ENCODE results near the gene BCLAF1. TPM values are rescaled to one million over a fixed set of nuclear protein-coding genes. Genes with fewer than 3 reads are reported as not detected.
A peak's percentile ranks its signal among the peaks of the same experiment; 100 is the strongest.

The BCLAF1 gene, protein sequence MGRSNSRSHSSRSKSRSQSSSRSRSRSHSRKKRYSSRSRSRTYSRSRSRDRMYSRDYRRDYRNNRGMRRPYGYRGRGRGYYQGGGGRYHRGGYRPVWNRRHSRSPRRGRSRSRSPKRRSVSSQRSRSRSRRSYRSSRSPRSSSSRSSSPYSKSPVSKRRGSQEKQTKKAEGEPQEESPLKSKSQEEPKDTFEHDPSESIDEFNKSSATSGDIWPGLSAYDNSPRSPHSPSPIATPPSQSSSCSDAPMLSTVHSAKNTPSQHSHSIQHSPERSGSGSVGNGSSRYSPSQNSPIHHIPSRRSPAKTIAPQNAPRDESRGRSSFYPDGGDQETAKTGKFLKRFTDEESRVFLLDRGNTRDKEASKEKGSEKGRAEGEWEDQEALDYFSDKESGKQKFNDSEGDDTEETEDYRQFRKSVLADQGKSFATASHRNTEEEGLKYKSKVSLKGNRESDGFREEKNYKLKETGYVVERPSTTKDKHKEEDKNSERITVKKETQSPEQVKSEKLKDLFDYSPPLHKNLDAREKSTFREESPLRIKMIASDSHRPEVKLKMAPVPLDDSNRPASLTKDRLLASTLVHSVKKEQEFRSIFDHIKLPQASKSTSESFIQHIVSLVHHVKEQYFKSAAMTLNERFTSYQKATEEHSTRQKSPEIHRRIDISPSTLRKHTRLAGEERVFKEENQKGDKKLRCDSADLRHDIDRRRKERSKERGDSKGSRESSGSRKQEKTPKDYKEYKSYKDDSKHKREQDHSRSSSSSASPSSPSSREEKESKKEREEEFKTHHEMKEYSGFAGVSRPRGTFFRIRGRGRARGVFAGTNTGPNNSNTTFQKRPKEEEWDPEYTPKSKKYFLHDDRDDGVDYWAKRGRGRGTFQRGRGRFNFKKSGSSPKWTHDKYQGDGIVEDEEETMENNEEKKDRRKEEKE
- 100 to 1,000 TPM; 131 to 355 (median 162) TPM for total RNA-seq

DNA sequence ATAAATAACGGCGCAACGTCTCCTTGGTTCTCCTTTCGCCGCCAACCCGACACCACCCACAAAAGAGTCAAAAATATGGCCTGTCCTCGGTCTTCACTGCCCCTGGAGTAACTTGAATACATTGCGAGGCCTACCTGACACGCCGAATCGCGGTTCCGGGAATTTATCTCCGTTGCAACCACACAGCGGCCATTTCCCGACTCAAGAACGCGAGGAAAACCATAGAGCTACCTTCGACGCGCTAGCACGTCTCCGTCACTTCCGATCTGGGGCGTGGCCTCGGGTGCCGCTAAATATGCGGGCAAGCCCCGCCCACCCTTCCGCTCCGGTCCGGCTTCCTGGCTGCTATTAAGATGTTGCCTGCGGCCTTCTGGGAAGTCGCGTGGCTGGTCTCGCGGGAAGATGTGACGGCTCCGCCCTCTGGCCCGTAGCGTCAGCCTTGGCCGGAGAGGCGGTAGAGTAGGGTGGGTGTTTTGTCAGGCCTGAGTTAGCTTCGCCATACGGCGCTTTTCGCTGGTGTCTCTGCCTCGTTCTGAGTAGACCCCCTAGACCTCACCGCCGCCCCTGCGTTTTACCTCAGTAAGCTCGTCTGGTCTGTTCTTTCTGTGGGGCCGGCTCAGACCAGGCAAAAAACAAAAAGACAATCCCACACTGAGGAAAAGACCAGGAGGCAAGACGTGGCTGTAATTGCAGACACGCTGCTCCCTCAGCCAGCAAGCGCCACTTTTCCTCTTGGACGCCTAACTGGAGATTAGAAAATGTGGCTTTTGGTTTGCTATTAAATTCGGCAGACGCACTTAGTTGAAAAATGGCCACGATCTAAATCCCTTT is at the start of gene BCLAF1:
BCLAF1 (minus strand) TSS at position 268 of the 831 bp plus-strand sequence. CDS start 9,980 bp downstream, outside the sequence.
- H3K9me3 ChIP-seq = no peaks in the 10 kb centered on the region
- no peaks in the 10 kb centered on the region for H3K36me3 ChIP-seq
- peak within 1 kb of the TSS; percentile 100 for H3K27ac ChIP-seq
- H3K27me3 ChIP-seq = no peaks in the 10 kb centered on the region
- peaks cover 46% of the 10 kb centered on the region for H3K4me1 ChIP-seq
- TF ChIP-seq POLR2A (IDR thresholded peaks at IDR 0.05) = peak; percentile 78 to 96
- TF ChIP-seq, protein P1, sequence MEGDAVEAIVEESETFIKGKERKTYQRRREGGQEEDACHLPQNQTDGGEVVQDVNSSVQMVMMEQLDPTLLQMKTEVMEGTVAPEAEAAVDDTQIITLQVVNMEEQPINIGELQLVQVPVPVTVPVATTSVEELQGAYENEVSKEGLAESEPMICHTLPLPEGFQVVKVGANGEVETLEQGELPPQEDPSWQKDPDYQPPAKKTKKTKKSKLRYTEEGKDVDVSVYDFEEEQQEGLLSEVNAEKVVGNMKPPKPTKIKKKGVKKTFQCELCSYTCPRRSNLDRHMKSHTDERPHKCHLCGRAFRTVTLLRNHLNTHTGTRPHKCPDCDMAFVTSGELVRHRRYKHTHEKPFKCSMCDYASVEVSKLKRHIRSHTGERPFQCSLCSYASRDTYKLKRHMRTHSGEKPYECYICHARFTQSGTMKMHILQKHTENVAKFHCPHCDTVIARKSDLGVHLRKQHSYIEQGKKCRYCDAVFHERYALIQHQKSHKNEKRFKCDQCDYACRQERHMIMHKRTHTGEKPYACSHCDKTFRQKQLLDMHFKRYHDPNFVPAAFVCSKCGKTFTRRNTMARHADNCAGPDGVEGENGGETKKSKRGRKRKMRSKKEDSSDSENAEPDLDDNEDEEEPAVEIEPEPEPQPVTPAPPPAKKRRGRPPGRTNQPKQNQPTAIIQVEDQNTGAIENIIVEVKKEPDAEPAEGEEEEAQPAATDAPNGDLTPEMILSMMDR (IDR thresholded peaks at IDR 0.05) = peak in 1 of 2 donors; percentile 17
- TF ChIP-seq POLR2AphosphoS5 (IDR thresholded peaks at IDR 0.05) = peak; percentile 80 to 98 (median 92)
- peak; percentile 37 for TF ChIP-seq EP300 (IDR thresholded peaks at IDR 0.05)
- WGBS = under 1% methylated on average over 18 of the region's 60 CpGs
- H3K4me3 ChIP-seq = peak within 1 kb of the TSS; percentile 93
- DNase-seq (ENCODE audit: low spot score in 2 of 2) = peak; percentile 100

DNA sequence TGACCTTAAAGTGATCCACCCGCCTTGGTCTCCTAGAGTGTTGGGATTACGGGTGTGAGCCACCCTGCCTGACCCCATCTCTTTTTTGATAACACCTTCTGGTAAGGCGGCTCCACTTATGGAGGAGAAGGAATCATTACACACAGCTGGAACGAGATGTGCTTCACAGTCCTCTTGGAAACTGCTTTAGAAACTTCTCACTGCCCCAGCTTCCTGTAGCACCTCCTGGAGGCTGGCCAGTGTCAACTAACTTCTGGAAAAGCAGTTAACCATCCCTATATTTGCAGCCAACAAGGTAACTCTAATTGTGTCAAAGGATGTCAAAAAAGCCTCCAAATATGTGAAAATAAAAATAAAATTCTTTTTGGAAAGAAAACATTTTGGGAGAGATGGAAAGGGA is 48.8 kb upstream of the BCLAF1 start:
- DNase-seq (ENCODE audit: low spot score in 2 of 2) = no peak
- TF ChIP-seq, protein P1 (IDR thresholded peaks at IDR 0.05) = no peak
- TF ChIP-seq POLR2A (IDR thresholded peaks at IDR 0.05) (no peak), EP300 (IDR thresholded peaks at IDR 0.05) (no peak), POLR2AphosphoS5 (IDR thresholded peaks at IDR 0.05) (no peak)
- WGBS = 87% methylated on average over 4 of the region's 4 CpGs

DNA sequence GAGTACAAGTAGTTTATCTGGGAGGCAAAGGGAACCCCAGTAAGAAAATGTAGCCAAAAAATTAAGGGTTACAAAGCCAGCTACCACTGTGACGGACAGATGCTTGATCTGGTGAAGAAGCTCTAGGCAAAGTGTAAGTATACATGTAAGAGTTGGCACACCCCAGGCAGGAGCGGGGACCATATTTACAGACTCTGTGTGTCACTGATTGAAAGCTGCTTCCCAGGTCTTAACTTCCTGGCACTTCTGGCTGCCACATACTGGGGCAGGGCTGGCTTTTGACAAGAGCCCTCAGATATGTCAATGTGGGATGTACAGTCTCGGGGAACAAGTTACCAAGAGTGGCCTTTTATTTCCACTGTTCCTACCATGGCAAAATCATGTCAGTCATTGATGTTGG is 48.0 kb upstream of the BCLAF1 start:
- no peak overlapping the region for H3K27ac ChIP-seq
- no peaks in the 10 kb centered on the region for H3K9me3 ChIP-seq
- no peak for TF ChIP-seq POLR2A (IDR thresholded peaks at IDR 0.05)
- TF ChIP-seq, protein P1 (IDR thresholded peaks at IDR 0.05) = no peak
- TF ChIP-seq EP300 (IDR thresholded peaks at IDR 0.05) = no peak
- TF ChIP-seq POLR2AphosphoS5 (IDR thresholded peaks at IDR 0.05) = no peak
- no peak overlapping the region for H3K4me3 ChIP-seq
- no peak for DNase-seq (ENCODE audit: low spot score in 2 of 2)
- 84% methylated on average over 2 of the region's 3 CpGs for WGBS
- no peaks in the 10 kb centered on the region for H3K27me3 ChIP-seq
- H3K4me1 ChIP-seq = no peaks in the 10 kb centered on the region
- H3K36me3 ChIP-seq = no peaks in the 10 kb centered on the region

More for the DNA sequence above, 48.8 kb upstream of the BCLAF1 start:
- no peak overlapping the region for H3K27ac ChIP-seq
- no peak overlapping the region for H3K4me3 ChIP-seq
- no peaks in the 10 kb centered on the region for H3K9me3 ChIP-seq
- H3K36me3 ChIP-seq = no peaks in the 10 kb centered on the region
- no peaks in the 10 kb centered on the region for H3K4me1 ChIP-seq
- H3K27me3 ChIP-seq = no peaks in the 10 kb centered on the region

DNA sequence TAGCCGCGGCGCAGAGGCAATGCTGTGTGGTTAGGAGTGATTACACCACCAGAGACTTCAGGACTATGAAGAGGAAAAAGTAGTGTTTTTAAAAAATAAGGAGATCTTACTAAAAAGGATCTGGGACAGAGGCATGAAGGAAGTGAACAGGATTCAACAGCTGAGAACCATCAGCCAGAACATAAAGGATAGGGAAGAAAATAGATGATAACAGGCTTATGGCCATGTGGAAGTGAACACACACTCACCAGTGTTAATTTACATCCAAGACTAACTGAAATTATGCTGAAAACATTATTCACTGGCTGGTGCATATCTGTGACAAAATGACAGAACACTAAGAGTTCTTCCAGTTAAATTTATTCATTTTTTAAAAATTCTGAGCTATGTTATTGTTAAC is 47.5 kb upstream of the BCLAF1 start:
- Histone ChIP-seq H3K27ac (no peak overlapping the region), H3K36me3 (no peaks in the 10 kb centered on the region), H3K4me1 (no peaks in the 10 kb centered on the region), H3K4me3 (no peak overlapping the region), H3K9me3 (no peaks in the 10 kb centered on the region), H3K27me3 (no peaks in the 10 kb centered on the region)
- TF ChIP-seq EP300 (IDR thresholded peaks at IDR 0.05) (no peak), POLR2A (IDR thresholded peaks at IDR 0.05) (no peak), POLR2AphosphoS5 (IDR thresholded peaks at IDR 0.05) (no peak)
- TF ChIP-seq, protein P1 (IDR thresholded peaks at IDR 0.05) = no peak
- DNase-seq (ENCODE audit: low spot score in 2 of 2) = no peak
- 74% methylated on average over 3 of the region's 3 CpGs for WGBS
